Mesothelial cell of epicardium (in vitro differentiated cells): ENCODE data around the gene RHBDD2. TPM values are rescaled to one million over a fixed set of nuclear protein-coding genes. Genes with fewer than 3 reads are reported as not detected.

Experiments
- DNase-seq, 2 experiments: peaks; one replicate each; pipeline ENCODE4 v3.0.0; 2021; ENCODE audit warnings: low spot score in 2 of 2; ENCODE audit not compliant: unreplicated experiment in 2 of 2
- H3K27ac Mint-ChIP-seq: 2 replicates; pipeline ENCODE4 v1.8.0; 2021; ENCODE audit warnings: mixed read lengths
- H3K27me3 Mint-ChIP-seq: 2 replicates; pipeline ENCODE4 v1.8.0; 2021; ENCODE audit warnings: low read depth, mixed read lengths
- H3K36me3 Mint-ChIP-seq: 2 replicates; pipeline ENCODE4 v1.8.0; 2021; ENCODE audit warnings: mixed read lengths
- H3K4me1 Mint-ChIP-seq: 2 replicates; pipeline ENCODE4 v1.8.0; 2021; ENCODE audit warnings: mixed read lengths
- H3K4me3 Mint-ChIP-seq: 2 replicates; pipeline ENCODE4 v1.8.0; 2021; ENCODE audit warnings: mild to moderate bottlenecking, moderate library complexity, mixed read lengths
- H3K9me3 Mint-ChIP-seq: 2 replicates; pipeline ENCODE4 v1.8.0; 2021; ENCODE audit warnings: mixed read lengths
- total RNA-seq: library from RNA; stranded (reverse); gene quantifications from 3 replicates; pipeline ENCODE4 v1.2.1, GENCODE V29; 2021
- TF ChIP-seq, protein P1 (sequence below): fragments of 200-600 bp; sonication (generic); IDR thresholded peaks from one replicate; pipeline ENCODE4 v1.5.0; 2021; ENCODE audit warnings: antibody characterized with exemption; ENCODE audit not compliant: unreplicated experiment

RHBDD2 gene
- total RNA-seq, 1 donor from 2014 or later = 52.5 TPM

DNA sequence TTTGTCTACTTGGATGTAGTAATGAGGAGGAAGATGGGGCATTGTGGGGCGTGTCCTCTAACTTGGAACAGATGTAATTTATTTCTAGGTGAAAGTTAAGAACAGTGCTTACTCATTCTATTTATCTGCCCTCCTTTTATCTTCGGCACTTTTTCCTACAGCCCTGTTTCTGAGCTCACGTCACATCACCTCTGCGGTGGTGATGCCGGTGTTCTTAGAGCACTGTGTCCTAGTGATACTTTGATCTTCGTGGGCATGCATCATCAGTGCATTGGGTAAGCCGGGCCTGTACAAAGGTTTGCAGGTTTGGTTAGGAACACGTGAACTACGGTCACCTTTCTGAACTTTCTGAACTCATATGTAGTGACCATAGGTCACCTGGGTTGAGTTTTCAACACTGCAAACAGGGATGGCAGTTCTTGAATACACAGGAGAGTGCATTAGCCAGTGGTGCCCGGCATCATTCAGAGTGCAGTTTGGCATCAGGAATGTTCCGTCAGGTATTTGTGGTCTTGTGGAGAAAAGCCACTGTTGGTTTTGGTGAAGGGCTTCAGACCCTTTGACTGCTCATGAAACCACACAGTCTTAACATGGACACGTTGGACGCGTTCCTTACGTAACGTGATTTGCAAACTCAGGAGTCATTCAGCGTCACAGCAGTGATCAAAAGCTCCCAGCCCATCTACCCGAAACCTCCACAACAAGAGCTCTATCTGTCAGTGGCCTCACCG lies 41.8 kb downstream of the RHBDD2 start:
- Mint-ChIP-seq H3K4me3 (no peak overlapping the region), H3K36me3 (peaks cover 5% of the 10 kb centered on the region), H3K27me3 (no peaks in the 10 kb centered on the region), H3K4me1 (peaks cover 22% of the 10 kb centered on the region), H3K9me3 (no peaks in the 10 kb centered on the region), H3K27ac (no peak overlapping the region)
- TF ChIP-seq, protein P1, sequence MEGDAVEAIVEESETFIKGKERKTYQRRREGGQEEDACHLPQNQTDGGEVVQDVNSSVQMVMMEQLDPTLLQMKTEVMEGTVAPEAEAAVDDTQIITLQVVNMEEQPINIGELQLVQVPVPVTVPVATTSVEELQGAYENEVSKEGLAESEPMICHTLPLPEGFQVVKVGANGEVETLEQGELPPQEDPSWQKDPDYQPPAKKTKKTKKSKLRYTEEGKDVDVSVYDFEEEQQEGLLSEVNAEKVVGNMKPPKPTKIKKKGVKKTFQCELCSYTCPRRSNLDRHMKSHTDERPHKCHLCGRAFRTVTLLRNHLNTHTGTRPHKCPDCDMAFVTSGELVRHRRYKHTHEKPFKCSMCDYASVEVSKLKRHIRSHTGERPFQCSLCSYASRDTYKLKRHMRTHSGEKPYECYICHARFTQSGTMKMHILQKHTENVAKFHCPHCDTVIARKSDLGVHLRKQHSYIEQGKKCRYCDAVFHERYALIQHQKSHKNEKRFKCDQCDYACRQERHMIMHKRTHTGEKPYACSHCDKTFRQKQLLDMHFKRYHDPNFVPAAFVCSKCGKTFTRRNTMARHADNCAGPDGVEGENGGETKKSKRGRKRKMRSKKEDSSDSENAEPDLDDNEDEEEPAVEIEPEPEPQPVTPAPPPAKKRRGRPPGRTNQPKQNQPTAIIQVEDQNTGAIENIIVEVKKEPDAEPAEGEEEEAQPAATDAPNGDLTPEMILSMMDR = no peak
- no peak for DNase-seq

DNA sequence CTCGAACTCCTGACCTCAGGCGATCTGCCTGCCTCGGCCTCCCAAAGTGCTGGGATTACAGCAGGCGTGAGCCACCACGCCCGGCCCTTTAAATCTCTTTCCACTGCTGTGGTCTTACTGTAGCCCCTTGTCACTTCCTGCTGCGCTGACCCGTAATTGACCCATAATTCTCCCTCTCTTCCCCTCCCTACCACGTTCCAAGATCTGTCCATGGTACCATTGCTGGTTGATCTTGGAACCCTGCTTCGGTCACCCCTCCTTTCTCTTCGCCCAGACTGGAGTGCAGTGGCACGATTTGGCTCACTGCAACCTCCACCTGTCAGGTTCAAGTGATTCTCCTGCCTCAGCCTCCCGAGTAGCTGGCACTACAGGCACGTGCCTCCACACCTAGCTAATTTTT lies 42.6 kb downstream of the RHBDD2 start:
- Mint-ChIP-seq H3K4me1 (peaks cover 14% of the 10 kb centered on the region), H3K36me3 (peaks cover 5% of the 10 kb centered on the region), H3K9me3 (no peaks in the 10 kb centered on the region), H3K4me3 (no peak overlapping the region), H3K27me3 (no peaks in the 10 kb centered on the region), H3K27ac (peak overlapping the region; percentile 56)
- TF ChIP-seq, protein P1 = no peak
- DNase-seq = no peak

DNA sequence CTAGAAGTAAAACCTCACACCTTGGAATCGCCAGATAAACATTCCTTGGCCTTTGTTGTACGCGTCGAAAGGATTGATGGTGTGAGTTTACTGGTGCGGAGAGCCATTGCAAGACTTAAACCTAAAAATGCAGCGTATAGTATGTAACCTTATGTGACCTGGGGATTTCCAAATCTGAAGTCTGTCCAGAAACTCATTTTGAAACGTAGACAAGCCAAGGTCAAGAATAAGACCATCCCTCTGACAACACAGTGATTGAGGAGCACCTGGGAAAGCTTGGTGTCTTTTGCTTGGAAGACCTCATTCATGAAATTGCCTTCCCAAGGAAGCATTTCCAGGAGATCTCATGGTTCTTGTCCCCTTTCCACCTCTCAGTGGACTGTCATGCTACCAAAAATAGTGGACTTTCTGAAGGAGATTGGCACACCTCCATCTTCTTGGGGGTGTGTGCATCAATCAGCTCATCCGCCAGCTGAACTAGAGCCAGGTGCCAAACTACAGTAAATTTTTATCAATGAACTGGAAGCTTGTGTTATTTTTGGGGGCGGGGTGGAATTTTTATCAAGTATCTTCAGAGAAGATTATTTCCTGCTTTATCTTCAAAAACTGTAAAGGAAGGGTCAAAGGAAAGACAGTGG lies 44.3 kb downstream of the RHBDD2 start:
- no peak overlapping the region for H3K27ac Mint-ChIP-seq
- DNase-seq = no peak
- TF ChIP-seq, protein P1 = no peak
- no peak overlapping the region for H3K4me3 Mint-ChIP-seq
- H3K27me3 Mint-ChIP-seq = no peaks in the 10 kb centered on the region
- H3K4me1 Mint-ChIP-seq = peaks cover 11% of the 10 kb centered on the region
- peaks cover 5% of the 10 kb centered on the region for H3K36me3 Mint-ChIP-seq
- H3K9me3 Mint-ChIP-seq = no peaks in the 10 kb centered on the region

DNA sequence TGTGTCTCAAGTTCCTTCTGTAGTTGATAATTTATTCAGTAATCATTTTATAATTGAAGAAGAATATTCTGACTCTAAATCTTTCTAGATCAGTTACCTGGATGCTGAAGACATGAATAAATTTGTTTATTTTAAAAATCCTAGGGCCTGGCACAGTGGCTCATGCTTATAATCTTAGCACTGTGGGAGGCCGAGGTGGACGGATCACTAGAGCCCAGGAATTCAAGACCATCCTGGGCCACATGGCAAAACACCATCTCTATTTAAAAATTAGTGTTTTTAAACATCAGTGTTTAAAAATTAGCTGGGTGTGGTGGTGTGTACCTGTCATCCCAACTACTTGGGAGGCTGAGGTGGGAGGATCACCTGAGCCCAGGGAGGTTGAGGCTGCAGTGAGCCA lies 45.4 kb downstream of the RHBDD2 start:
- Mint-ChIP-seq H3K36me3 (peaks cover 5% of the 10 kb centered on the region), H3K4me1 (peaks cover 9% of the 10 kb centered on the region), H3K9me3 (no peaks in the 10 kb centered on the region), H3K27ac (no peak overlapping the region), H3K27me3 (no peaks in the 10 kb centered on the region), H3K4me3 (no peak overlapping the region)
- no peak for DNase-seq
- TF ChIP-seq, protein P1 = no peak

DNA sequence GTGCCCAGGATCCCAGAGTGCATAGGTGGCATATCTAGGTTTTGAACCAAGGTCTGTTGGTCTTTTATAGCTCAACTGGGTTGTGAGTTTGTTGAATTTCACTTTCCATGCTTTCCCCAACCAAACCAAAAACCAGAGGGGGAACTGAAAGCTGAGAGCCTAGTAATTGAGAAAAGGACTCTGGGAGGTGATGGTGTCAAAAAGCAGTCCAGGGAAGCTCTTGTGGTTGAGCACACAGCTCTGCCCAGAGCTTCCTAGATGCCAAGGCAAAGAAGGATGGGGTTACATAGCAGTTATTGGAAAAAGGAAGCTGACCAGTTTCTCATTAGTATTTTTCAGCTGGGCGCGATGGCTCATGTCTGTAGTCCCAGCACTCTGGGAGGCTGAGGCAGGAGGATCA lies 46.1 kb downstream of the RHBDD2 start:
- peaks cover 6% of the 10 kb centered on the region for H3K36me3 Mint-ChIP-seq
- peaks cover 9% of the 10 kb centered on the region for H3K4me1 Mint-ChIP-seq
- TF ChIP-seq, protein P1 = no peak
- H3K27me3 Mint-ChIP-seq = no peaks in the 10 kb centered on the region
- H3K9me3 Mint-ChIP-seq = no peaks in the 10 kb centered on the region
- no peak overlapping the region for H3K27ac Mint-ChIP-seq
- H3K4me3 Mint-ChIP-seq = no peak overlapping the region
- DNase-seq = no peak
